CD4-positive, alpha-beta T cell treated with Interleukin-6 for 4 hours (primary cell): ENCODE measurements around the gene CLEC18B.
"Not testable (repeated sequence)": the region's sequence is repeated elsewhere in the genome, so short reads cannot be mapped to it uniquely, and the experiment has no call there.

Experiments used
- DNase-seq: peaks from one replicate; pipeline ENCODE4 v3.0.0-alpha.2; 2020; ENCODE audit warnings: mixed read lengths

Gene CLEC18B

DNA sequence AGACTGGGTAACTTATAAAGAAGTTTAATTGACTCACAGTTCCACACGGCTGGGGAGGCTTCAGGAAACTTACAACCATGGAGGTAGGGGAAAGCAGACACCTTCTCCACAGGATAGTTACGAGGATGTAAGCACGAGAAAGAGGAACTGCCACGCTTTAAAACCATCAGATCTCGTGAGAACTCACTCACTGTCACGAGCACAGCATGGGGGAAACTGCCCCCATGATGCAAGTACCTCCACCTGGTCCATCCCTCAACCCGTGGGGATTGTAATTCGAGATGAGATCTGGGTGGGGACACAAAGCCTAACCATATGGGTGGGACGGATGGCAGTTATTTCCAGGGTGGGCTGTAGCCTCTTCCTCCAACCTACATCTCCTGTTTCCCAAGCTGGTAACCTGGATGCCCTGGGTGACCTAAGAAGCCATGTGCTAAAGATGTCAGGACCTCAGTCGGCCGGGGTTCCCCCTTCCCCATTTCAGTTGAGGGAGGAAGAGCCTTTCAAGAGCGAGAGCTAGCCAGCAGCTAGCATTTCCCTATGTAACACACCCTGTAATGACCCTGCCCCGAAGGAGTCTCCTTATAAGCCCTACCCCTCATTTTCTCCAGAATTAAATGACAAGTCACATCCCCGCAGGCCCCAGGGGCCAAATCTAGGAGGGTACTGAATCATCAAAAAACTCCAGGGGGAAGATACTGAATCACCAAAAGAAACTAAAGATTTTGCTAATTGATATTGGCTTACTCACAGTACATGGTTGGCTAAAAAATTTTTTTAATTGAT is 16.9 kb downstream of the CLEC18B start:
- DNase-seq, result not testable (repeated sequence)

DNA sequence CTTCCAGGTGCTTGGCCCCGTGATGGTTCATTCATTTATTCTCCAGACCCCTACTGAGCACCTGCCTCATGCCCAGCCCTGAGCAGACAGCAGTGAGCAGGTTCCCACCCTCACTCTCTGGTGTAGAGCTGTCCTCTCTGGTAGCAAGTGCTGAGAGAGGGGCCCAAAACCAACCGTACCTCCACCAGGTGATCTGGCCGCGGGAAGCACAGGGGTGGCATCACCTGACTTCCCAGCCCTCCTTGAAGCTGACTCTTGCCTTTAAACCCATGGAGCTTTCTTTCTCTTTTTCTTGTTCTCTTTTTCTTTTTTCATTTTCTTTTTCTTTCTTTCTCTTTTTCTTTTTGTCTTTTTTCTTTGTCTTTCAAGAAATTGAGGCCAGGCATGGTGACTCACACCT is 21.0 kb downstream of the CLEC18B start:
- DNase-seq, result not testable (repeated sequence)

DNA sequence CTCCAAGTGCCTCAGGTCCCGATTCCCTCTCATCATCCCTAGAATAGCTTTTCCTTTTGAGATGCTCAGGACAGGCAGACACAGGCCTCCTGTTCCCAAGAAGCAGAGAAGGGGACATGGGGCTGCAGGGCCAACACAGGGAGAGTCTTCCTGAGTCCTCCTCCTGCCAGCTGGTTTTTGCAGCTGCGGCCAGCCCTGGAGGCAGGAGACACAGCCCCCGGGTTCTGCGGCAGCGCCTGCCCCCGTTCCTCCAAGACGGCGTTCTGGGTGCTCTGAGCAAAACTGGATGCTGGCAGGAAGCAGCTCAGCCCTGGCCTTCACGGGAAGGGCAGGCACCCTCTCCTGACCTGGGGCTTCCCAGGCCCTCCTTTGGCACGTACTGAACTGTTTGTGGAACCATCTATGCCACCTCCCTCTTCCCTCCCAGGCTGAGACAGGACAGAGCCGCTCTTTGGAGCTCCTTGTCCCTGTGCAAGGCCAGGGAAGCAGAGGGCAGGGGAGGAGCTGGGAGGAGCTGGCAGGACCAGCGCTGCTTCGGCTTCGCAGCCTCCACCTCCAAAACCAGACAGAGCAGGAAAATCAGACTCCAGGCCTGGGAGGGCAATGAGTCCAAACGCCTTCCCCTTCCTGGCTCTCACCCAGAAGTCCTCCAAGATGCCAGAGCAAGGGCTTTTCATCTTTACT is 22.9 kb downstream of the CLEC18B start:
- DNase-seq, result not testable (repeated sequence)

DNA sequence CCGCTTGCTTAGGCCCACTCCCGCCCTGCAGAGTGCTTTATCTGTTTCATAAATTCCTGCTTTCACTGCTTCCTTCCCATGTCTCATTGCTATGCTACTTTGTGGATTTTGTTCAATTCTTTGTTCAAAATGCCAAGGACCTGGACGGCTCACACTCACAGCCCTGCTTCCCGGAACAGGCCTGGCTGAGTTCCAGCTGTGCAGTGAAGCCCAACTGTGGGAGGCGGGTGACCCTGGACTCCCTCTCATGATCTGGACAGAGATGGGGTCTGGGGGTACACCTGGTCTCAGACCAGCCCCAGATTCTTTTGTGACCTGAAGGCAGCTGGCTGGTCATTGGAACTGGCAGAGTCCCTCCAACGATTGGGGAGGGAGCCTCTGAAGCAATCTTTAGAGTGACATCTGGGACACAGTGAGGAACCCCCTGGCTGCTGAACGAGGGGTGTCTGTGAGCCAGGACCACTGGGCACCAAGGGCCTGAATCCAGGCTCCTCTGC is 24.7 kb downstream of the CLEC18B start:
- not testable (repeated sequence) for DNase-seq

DNA sequence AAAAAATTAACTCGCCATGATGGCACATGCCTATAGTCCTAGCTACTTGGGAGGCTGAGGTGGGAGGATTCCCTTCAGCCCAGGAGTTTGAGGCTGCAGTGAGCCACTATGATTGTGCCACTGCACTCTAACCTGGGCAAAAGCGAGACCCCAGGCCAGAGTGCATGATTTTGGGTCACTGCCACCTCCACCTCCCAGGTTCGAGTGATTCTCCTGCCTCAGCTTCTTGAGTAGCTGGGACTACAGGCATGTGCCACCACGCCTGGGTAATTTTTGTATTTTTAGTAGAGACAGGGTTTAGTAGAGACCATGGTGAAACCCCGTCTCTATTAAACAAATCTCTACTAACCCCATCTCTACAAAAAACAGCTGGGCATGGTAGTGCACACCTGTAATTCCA is 26.7 kb downstream of the CLEC18B start:
- DNase-seq, result not testable (repeated sequence)

DNA sequence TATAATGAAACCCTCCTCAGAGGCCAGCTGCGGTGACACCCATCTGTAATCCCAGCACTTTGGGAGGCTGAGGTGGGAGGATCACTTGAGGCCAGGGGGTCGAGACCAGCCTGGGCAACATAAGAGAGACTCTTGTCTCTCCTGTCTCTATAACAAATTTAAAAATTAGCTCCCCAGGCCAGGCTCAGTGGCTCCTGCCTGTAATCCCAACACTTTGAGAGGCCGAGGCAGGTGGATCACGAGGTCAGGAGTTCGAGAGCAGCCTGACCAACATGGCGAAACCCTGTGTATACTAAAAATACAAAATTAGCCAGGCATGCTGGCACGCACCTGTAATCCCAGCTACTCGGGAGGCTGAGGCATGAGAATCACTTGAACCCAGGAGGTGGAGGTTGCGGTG is 27.1 kb downstream of the CLEC18B start:
- DNase-seq, result not testable (repeated sequence)

DNA sequence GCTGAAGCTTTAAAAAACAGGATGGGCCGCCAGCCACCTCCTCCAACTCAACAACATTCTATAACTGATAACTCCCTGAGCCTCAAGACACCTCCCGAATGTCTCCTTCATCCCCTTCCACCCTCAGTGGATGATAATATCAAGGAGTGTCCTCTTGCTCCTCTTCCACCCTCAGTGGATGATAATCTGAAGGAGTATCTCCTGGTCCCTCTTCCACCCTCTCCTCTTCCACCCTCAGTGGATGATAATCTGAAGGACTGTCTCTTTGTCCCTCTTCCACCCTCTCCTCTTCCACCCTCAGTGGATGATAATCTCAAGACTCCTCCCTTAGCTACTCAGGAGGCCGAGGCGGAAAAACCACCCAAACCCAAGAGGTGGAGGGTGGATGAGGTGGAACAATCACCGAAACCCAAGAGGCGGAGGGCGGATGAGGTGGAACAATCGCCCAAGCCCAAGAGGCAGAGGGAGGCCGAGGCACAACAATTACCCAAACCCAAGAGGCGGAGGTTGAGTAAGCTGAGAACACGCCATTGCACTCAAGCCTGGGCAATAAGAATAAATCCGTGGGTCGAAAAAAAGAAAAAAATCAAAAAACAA is 29.7 kb downstream of the CLEC18B start:
- not testable (repeated sequence) for DNase-seq

DNA sequence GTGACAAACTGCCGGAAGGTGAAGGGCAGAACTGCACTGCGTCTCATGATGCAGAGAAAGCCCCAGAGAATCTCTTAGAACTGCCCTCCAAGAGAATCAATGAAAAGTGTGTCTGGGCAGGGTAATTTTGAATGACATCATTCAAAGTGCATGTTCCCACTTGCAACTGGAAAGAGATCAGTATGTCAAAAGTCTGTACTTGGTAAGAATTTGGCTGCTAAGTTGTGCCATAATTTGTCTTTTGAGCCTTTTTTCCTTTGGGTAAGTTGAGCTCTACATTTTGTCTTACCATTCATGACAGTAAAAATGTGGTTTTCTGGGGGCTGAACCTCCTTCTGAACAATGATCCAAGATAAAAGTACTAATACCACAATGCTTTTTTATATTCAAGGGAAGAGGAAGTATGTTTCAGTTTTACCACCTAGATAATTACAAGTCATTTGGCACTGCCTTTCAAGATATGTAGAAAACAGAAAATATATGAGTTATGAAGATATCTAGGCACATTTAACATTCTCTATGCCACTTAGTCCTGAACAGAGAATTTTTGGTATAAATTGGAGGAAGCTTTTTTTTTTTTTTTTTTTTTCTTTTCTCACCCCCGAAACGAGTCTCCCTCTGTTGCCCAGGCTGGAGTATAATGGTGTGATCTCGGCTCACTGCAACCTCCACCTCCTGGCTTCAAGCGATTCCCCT is 38.8 kb downstream of the CLEC18B start:
- not testable (repeated sequence) for DNase-seq

DNA sequence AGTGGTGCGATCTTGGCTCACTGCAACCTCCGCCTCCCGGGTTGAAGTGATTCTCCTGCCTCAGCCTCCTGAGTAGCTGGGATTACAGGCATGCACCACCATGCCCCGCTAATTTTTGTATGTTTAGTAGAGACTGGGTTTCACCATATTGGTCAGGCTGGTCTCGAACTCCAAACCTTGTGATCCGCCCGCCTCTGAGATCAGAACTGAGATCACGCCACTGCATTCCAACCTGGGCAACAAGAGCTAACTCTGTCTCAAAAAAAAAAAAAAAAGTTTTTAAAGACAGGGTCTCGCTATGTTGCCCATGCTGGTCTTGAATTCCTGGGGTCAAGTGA is 47.5 kb downstream of the CLEC18B start:
- not testable (repeated sequence) for DNase-seq

DNA sequence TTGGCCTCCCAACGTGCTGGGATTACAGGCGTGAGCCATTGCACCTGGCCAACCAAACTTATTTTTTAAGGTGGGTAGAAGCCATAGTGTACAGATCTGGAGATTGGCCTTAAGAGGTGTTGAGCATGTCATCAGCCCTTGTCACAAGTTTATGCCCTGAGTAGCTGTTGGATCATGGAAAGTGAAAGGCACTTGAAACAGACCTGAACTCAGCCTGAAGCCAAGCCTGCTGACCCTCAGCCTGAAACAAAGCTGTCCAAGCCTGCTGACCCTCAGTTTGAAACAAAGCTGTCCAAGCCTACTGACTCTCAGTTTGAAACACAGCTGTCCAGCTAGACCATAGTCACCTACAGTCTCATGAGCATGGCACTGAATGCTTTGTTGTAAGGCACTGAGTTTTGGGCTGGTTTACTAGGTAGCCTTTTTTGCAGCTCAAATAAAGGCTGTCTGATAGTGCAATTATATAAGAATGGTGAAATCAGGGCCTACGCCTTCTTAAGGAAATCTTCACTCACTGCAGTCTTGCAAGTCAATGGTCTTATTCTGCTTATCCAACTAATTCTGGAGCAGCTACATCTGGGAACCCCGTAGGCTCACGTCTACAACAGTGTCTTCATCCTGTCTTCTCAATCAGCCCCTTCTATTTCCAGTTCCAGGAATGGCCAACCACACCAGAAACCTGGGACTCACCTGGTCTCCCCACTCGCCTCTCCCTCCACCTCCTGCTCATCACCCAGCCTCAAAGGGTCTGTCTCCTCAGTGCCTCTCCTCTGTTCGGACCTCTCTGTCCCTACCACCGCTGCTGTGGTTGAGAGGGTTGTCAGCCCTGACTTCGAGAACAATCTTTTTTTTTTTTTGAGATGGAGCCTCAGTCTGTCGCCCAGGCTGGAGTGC is 48.1 kb downstream of the CLEC18B start:
- DNase-seq, result no peak

DNA sequence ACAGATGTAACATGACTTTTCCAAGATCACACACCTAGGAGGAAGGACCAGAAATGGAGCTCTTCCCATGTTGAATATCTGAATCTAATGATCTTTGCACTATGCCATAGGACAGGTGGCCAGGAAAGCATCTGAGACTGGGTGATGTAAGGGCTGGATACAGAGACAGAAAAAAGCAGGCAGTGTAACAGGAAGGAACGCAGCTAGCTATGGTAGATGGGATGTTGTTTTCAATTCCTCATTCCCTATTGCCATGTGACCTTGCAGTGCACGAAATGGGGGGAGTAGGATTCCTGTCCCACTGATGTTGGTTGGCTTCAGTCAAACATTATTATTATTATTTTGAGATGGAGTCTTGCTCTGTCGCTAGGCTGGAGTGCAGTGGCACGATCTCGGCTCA is 48.9 kb downstream of the CLEC18B start:
- DNase-seq, result no peak

DNA sequence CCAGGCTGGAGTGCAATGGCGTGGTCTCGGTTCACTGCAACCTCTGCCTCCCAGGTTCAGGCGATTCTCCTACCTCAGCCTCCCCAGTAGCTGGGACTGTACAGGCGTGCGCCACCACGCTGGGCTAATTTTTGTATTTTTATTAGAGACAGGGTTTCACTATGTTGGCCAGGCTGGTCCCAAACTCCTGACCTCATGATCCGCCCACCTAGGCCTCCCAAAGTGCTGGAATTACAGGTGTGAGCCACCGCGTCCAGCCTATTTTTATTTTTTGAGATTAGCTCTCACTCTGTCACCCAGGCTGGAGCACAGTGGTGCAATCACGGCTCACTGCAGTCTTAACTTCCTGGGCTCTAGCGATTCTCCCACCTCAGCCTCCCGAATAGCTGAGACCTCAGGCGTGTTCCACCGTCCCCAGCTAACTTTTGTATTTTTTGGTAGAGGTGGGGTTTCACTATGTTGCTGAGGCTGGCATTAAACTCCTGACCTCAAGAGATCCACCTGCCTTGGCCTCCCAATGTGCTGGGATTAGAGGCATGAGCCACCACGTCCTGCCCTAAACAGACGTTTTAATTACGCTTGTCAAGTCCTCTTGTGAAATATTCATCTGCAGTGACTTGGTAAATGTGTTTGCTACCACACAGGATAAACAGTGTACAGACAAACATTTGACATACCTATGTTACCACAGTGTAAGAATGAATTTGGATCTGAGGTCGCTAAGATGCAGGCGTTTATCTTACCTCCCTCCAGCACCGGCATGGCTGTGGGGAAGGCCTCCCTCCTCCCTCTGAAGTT is 50.7 kb downstream of the CLEC18B start:
- not testable (repeated sequence) for DNase-seq

DNA sequence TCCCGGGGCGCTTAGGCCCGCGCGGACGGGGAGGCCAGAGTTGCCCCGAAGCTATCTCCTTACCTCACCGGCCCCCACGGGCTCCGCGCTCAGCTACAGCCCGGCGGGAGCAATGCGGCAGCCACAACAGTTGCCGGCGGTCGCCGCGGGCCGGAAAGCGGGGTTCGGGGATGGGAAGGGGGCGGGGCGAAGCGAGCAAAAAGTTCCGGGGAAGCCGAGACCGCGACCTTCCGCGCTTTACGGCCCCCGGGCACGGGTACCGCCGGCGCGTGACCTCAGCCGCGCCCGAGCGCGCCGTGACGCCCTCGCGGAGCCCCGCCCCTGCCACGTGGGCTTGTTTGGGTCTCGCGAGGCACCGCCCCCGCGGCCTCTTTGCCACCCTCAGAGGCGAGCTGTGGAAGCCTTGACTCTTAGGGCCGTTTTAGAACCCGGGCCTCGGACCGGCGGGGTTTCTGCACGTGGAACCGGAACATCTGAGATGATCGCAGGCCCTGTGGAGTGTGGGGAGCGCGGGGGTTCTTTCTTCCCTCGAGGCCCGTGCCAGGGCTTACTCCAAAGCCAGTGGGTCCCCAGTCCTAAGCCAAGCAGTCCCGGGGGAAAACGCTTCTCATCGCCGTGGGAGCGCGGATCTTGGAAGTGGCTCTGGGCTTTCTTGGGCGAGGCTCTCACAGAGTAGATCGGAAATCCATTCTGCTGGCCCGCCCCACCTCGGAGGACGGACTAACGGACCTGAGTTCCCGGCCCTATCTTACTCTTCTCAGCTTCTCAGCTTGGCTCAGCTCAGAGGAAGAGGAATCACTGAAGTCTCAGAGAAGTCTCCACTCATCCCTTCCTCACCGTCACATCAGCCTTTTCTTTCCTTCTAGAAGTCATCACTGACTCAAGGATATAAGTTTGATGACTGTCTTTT is 53.0 kb downstream of the CLEC18B start:
- DNase-seq, result peak; percentile 99

DNA sequence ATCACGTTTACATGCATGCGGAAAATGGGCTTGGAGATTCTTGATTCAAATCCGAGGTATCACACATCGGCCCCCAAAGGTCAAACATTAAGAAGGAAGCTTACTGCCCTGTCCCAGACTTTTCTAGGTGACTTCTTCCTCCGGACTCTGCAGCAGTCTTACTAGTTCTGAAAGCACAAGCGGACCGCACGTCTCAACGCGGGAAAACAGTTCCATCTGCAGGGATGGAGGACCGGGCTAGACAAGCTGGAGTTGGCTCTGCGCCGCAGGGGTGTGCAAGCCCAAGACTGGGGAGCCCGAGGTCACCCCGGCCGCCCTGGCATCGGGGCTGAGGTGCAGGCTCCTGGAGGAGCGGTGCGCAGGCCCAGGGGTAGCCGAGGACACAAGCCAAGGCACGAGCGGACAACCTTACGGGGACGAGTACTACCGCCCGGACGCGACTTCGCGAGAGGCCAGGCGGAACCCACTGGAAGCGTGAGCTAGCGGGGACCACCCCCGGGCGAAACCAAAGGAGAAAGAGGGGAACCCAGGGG is 53.7 kb downstream of the CLEC18B start:
- peak; percentile 42 for DNase-seq

DNA sequence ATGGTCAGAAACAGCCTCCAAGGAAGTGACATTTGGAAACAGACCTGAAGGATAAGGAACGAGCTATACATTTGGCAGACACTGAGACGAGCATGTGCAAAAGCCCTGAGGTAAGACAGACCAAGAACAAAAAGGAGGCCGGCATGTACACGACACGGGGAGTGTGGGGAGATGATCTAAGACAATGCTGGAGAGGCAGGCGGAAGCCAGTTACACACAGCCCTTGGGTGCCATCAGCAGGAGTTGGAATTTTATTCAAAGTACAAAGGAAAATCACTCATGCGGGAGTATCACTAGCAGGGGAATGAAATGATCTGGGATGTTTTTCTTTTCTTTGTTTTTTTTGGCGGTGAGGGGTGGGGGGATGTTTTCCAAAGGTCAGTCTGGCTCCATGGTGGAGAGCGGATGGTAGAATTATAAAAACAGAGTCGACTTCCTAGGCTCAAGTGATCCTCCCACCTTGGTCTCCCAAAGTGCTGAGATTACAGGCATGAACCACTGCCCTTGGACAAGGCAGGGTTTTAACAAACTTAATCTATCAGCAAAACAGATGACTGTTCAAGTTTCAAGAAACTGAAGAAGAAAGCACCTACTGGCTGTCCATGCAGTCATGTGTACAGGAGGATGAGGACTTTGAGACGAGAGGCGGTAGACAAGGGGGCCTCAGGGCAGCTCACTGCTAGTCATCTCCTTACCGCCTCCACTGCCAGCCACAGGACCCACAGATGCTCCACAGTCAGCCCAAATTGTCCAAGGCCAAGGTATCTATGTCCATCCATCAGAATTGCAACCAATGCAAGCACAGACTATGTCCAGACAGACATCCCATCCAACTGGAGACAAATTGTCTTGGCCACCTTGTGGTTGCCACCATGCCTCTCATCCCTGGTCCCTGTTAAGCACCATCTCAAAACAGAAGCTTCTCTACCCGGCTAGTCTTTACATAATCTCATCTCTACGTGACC is 59.4 kb downstream of the CLEC18B start:
- not testable (repeated sequence) for DNase-seq
